Spleen (tissue), 11 donors: ENCODE results near the gene BRINP2. TPM values are rescaled to one million over a fixed set of nuclear protein-coding genes. Genes with fewer than 3 reads are reported as not detected.
"Not testable (repeated sequence)": the region's sequence is repeated elsewhere in the genome, so short reads cannot be mapped to it uniquely, and the experiment has no call there.

Source experiments
- DNase-seq: peaks from one replicate; pipeline ENCODE4 v3.0.0-alpha.2; 2020
- H3K27ac ChIP-seq, 8 donors: fragments of 200-600 bp; sonication (generic) in 7 of 8; 1 replicate in 4 of 8; 2 replicates in 4 of 8; pipeline versions ENCODE4 v1.5.0 to v1.8.0; 2016 to 2021; ENCODE audit warnings: inconsistent platforms in 4 of 8, mild to moderate bottlenecking in 4 of 8, moderate library complexity in 1 of 8
- H3K27me3 ChIP-seq, 7 donors: fragments of 200-600 bp; sonication (generic) in 6 of 7; replicated peaks in 1 of 7; 1 replicate in 4 of 7; 2 replicates in 3 of 7; pipeline versions ENCODE4 v1.5.0 to v1.8.0; 2016 to 2021; ENCODE audit warnings: inconsistent platforms in 3 of 7, mild to moderate bottlenecking in 1 of 7
- H3K36me3 ChIP-seq, 6 donors: fragments of 200-600 bp; sonication (generic) in 5 of 6; 1 replicate in 4 of 6; 2 replicates in 2 of 6; pipeline versions ENCODE4 v1.5.0 to v1.8.0; 2016 to 2021; ENCODE audit warnings: inconsistent platforms in 2 of 6
- H3K4me1 ChIP-seq, 6 donors: fragments of 200-600 bp; sonication (generic) in 5 of 6; 1 replicate in 3 of 6; 2 replicates in 3 of 6; pipeline versions ENCODE4 v1.5.0 to v1.8.0; 2016 to 2021; ENCODE audit warnings: inconsistent platforms in 3 of 6
- H3K4me3 ChIP-seq, 8 donors: fragments of 200-600 bp; sonication (generic) in 7 of 8; 1 replicate in 4 of 8; 2 replicates in 4 of 8; pipeline versions ENCODE4 v1.5.0 to v1.8.0; 2016 to 2021; ENCODE audit warnings: inconsistent platforms in 4 of 8, mild to moderate bottlenecking in 4 of 8, moderate library complexity in 2 of 8
- H3K9me3 ChIP-seq, 8 donors: fragments of 200-600 bp; sonication (generic) in 7 of 8; 1 replicate in 4 of 8; 2 replicates in 4 of 8; pipeline versions ENCODE4 v1.5.0 to v1.8.0; 2016 to 2021; ENCODE audit warnings: inconsistent platforms in 4 of 8
- CTCF ChIP-seq, 11 experiments: fragments of 200-600 bp in 7 of 11; fragments of 450-650 bp in 4 of 11; sonication (generic) in 4 of 11; IDR thresholded peaks in 8 of 11; conservative IDR thresholded peaks in 3 of 11; 1 replicate in 7 of 11; 2 replicates in 4 of 11; pipeline versions ENCODE4 v1.4.0 to v1.8.0; 2016 to 2021; ENCODE audit warnings: antibody characterized with exemption in 11 of 11, inconsistent platforms in 4 of 11, mild to moderate bottlenecking in 1 of 11
- POLR2A ChIP-seq, 3 donors: fragments of 450-650 bp; IDR thresholded peaks; one replicate each; pipeline ENCODE4 v1.5.1; 2017; ENCODE audit warnings: antibody characterized with exemption in 3 of 3, mild to moderate bottlenecking in 1 of 3
- POLR2AphosphoS5 ChIP-seq, 3 donors: sonication (generic); formaldehyde crosslinking; IDR thresholded peaks; one replicate each; pipeline ENCODE4 v1.5.1; 2017; ENCODE audit warnings: antibody characterized with exemption in 3 of 3
- WGBS, 5 donors: extraction: QIAGEN DNeasy Blood & Tissue Kit in 3 of 5; methylation state at CpG; one replicate each; pipeline versions ENCODE4 v1.1.5 to v1.1.7; 2013 to 2018; 5-methylcytosine and 5-hydroxymethylcytosine counted together
- intact Hi-C: fragments of 100-400 bp; cut with DNase I; formaldehyde crosslinking; loops from one replicate; pipeline ENCODE4 v1.15.0; 2023; ENCODE audit warnings: low total_unique reads
- polyA plus RNA-seq, 3 donors: library from polyadenylated mRNA; stranded (reverse); fragments of 200-250 nt; gene quantifications; one replicate each; pipeline ENCODE4 v1.2.1, GENCODE V29; 2013
- total RNA-seq, 7 donors: library from RNA; depleted of rRNA in 3 of 7; stranded (reverse); fragments of >200 nt in 3 of 7; fragmentation: NEBNext Ultra II Directional in 4 of 7; extraction: Animal tissue kit (Norgen Biotek cat#: 25700) in 4 of 7; gene quantifications; one replicate each; pipeline versions ENCODE4 v1.1.0 to v1.2.1, GENCODE V29; 2016 to 2021
- donor health status: healthy with polysubstance abuse.
- donor health status: DM: no; HTN: no; CAD: no; lungs with moderate emphysema.
- donor health status: DM: no; HTN: no; CAD: no.
- donor health status: Bipolar disorder and iron deficiency.
- donor health status: healthy.
- donor health status: DM: no; HTN: no; CAD: no.
- donor health status: DM: yes; HTN: yes; CAD: no.

BRINP2 gene
- total and polyA plus RNA-seq, 10 donors = 0.33 to 1.5 (median 0.74) TPM

- Histone ChIP-seq H3K27me3 (no peaks in the 10 kb centered on the region), H3K9me3 (peaks cover 0 to 11% (median 0%) of the 10 kb centered on the region in 8 donors), H3K27ac (no peak overlapping the region), H3K36me3 (no peaks in the 10 kb centered on the region), H3K4me1 (no peaks in the 10 kb centered on the region), H3K4me3 (no peak overlapping the region)
- intact Hi-C loops = no loop called here
- no peak for TF ChIP-seq POLR2A (IDR thresholded peaks at IDR 0.05)
- TF ChIP-seq CTCF (IDR thresholded peaks at IDR 0.05 in 8 of 11, conservative IDR thresholded peaks at IDR 0.05 in 3 of 11) = no peak
- WGBS, 5 donors = 10 to 51% (median 42%) methylated on average over 2 of the region's 2 CpGs
- no peak for DNase-seq
Measured at GRCh38 chr1:177315261-177315660, 144.5 kb downstream of the BRINP2 start.

GRCh38 chr1:177315761-177316160, 145.0 kb downstream of the BRINP2 start:
- H3K4me3 ChIP-seq = no peak overlapping the region
- H3K27me3 ChIP-seq = no peaks in the 10 kb centered on the region
- H3K9me3 ChIP-seq = peaks cover 0 to 14% (median 0%) of the 10 kb centered on the region in 8 donors
- H3K4me1 ChIP-seq = no peaks in the 10 kb centered on the region
- no peaks in the 10 kb centered on the region for H3K36me3 ChIP-seq
- no peak overlapping the region for H3K27ac ChIP-seq
- no peak for DNase-seq
- TF ChIP-seq POLR2A (IDR thresholded peaks at IDR 0.05) (no peak), POLR2AphosphoS5 (IDR thresholded peaks at IDR 0.05) (no peak), CTCF (IDR thresholded peaks at IDR 0.05 in 8 of 11, conservative IDR thresholded peaks at IDR 0.05 in 3 of 11) (no peak)
- intact Hi-C loops = no loop called here
- WGBS, 5 donors = 72 to 81% (median 79%) methylated on average over 4 of the region's 4 CpGs

- H3K4me3 ChIP-seq, DNase-seq, H3K27ac ChIP-seq, H3K27me3 ChIP-seq, H3K36me3 ChIP-seq, intact Hi-C loops, H3K4me1 ChIP-seq: not testable (repeated sequence)
- H3K9me3 ChIP-seq = peaks cover 0 to 26% (median 4%) of the 10 kb centered on the region in 8 donors
Measured at GRCh38 chr1:177321434-177321833, 150.7 kb downstream of the BRINP2 start.

GRCh38 chr1:177328251-177328650, 157.5 kb downstream of the BRINP2 start:
- TF ChIP-seq POLR2AphosphoS5 (IDR thresholded peaks at IDR 0.05) (no peak), CTCF (IDR thresholded peaks at IDR 0.05 in 8 of 11, conservative IDR thresholded peaks at IDR 0.05 in 3 of 11) (no peak), POLR2A (IDR thresholded peaks at IDR 0.05) (no peak)
- WGBS, 5 donors = 63 to 84% (median 73%) methylated on average over 2 of the region's 2 CpGs
- H3K27ac ChIP-seq = no peak overlapping the region

GRCh38 chr1:177329871-177330270, 159.1 kb downstream of the BRINP2 start:
- 89 to 94% (median 92%) methylated on average over 2 of the region's 2 CpGs for WGBS, 5 donors
- DNase-seq = no peak
- Histone ChIP-seq H3K27me3 (no peaks in the 10 kb centered on the region), H3K27ac (no peak overlapping the region), H3K4me1 (no peaks in the 10 kb centered on the region), H3K4me3 (no peak overlapping the region), H3K36me3 (no peaks in the 10 kb centered on the region), H3K9me3 (peaks cover 0 to 9% (median 0%) of the 10 kb centered on the region in 8 donors)
- TF ChIP-seq POLR2A (IDR thresholded peaks at IDR 0.05) (no peak), CTCF (IDR thresholded peaks at IDR 0.05 in 8 of 11, conservative IDR thresholded peaks at IDR 0.05 in 3 of 11) (no peak), POLR2AphosphoS5 (IDR thresholded peaks at IDR 0.05) (no peak)
- intact Hi-C loops = no loop called here

More at GRCh38 chr1:177328251-177328650, 157.5 kb downstream of the BRINP2 start:
- Histone ChIP-seq H3K9me3 (peaks cover 0 to 9% (median 0%) of the 10 kb centered on the region in 8 donors), H3K4me1 (no peaks in the 10 kb centered on the region), H3K27me3 (no peaks in the 10 kb centered on the region), H3K36me3 (no peaks in the 10 kb centered on the region), H3K4me3 (no peak overlapping the region)
- DNase-seq = no peak
- intact Hi-C loops = no loop called here
